ENCODE results near the gene RPS15.

Gene RPS15

DNA sequence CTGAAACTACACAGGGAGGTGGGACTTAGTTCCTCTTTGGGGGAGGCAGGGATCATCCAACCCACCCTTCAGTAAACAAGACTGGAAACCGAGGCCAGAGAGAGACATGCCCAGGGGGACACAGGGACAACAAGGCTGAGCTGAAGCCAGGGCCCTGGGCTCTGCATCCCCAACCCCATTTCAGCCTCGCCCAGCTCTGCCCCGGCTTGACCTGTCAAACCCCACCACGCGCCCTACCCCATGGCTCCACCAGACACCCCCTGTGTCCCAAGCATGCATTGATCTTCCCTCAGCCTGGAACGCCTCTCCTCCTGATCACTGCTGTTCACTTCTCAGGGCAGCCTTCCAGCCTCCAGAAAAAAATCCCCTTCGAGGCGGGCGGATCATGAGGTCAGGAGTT is 9.7 kb downstream of the RPS15 start:
- peaks cover 0 to 46% (median 32%) of the 10 kb centered on the region in 4 donors for H3K4me1 ChIP-seq
- peaks cover under 1 to 7% (median under 1%) of the 10 kb centered on the region in 3 donors for H3K36me3 ChIP-seq
- no peak for DNase-seq
- H3K27ac ChIP-seq = no peak overlapping the region
- H3K4me3 ChIP-seq = no peak overlapping the region
- intact Hi-C loops (cut with DNase I; ENCODE audit: low total_unique reads) = no loop called here
- no peak for TF ChIP-seq CTCF (IDR thresholded peaks at IDR 0.05)
- peaks cover 27 to 78% of the 10 kb centered on the region in 2 donors for H3K27me3 ChIP-seq
- no peaks in the 10 kb centered on the region for H3K9me3 ChIP-seq

GRCh38 chr19:1449467-1450442 is 11.6 kb downstream of the RPS15 start, which contains the start of gene APC2:
APC2 (plus strand) TSS chr19:1450121; CDS start chr19:1453002, 2,881 bp downstream.
- intact Hi-C loops (cut with DNase I; ENCODE audit: low total_unique reads) = no loop called here
- Histone ChIP-seq H3K27ac (no peak within 1 kb of the TSS), H3K36me3 (no peaks in the 10 kb centered on the region), H3K4me3 (no peak within 1 kb of the TSS), H3K4me1 (peaks cover 0 to 59% (median 42%) of the 10 kb centered on the region in 4 donors), H3K27me3 (peaks cover 30 to 90% of the 10 kb centered on the region in 2 donors), H3K9me3 (no peaks in the 10 kb centered on the region)
- no peak for DNase-seq
- no peak for TF ChIP-seq CTCF (IDR thresholded peaks at IDR 0.05)

DNA sequence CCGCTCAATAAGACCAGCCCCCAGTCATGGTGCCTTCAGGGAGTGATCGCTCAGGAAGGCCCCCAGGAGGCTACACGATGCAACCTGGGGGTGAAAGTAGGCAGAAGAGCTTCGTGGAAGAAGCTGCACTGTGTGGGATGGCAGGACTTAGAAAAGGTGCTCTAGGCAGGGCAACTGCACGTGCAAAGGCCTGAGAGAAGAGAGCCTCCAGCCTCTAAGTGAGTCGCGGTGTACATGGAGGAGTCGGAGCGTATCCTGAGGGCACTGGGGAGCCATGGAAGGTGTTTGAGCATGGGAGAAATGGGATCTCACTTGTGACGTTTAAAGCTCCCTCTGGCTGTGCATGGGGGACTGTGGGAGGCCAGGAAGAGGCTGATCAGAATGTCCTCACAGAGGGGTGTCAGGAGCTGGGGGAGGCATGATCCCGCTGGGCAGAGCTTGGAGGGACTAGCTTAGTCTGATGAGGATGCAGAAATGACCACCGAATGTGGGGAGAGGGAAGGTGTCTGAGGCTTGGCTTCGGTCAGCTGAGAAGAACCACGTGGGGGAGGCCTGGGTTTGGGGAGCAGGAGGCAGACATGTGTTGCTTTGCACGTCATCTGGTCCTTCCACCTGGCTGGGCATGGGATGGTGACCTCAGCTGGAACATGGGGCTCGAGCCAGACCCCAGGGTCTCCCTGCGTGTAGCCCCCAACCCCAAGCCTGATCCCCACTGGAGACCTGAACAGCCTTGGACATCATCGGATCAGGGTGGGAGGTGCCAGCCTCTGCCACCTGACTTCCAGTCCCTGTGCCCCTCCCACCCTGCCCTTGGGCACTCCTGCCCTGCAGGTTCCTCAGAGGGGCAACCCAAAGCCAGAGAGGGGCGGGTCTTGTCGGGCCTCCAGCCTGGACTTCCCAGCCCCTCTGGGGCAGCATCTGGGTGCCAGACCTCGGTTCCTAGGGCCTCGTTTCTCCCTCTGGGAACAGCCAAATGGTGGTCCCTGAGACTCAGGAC is 12.8 kb downstream of the RPS15 start:
- Histone ChIP-seq H3K4me3 (no peak overlapping the region), H3K27ac (no peak overlapping the region), H3K27me3 (peaks cover 28 to 91% of the 10 kb centered on the region in 2 donors), H3K4me1 (peaks cover 0 to 58% (median 33%) of the 10 kb centered on the region in 4 donors), H3K36me3 (no peaks in the 10 kb centered on the region), H3K9me3 (no peaks in the 10 kb centered on the region)
- DNase-seq = no peak
- no peak for TF ChIP-seq CTCF (IDR thresholded peaks at IDR 0.05)
- intact Hi-C loops (cut with DNase I; ENCODE audit: low total_unique reads) = no loop called here

DNA sequence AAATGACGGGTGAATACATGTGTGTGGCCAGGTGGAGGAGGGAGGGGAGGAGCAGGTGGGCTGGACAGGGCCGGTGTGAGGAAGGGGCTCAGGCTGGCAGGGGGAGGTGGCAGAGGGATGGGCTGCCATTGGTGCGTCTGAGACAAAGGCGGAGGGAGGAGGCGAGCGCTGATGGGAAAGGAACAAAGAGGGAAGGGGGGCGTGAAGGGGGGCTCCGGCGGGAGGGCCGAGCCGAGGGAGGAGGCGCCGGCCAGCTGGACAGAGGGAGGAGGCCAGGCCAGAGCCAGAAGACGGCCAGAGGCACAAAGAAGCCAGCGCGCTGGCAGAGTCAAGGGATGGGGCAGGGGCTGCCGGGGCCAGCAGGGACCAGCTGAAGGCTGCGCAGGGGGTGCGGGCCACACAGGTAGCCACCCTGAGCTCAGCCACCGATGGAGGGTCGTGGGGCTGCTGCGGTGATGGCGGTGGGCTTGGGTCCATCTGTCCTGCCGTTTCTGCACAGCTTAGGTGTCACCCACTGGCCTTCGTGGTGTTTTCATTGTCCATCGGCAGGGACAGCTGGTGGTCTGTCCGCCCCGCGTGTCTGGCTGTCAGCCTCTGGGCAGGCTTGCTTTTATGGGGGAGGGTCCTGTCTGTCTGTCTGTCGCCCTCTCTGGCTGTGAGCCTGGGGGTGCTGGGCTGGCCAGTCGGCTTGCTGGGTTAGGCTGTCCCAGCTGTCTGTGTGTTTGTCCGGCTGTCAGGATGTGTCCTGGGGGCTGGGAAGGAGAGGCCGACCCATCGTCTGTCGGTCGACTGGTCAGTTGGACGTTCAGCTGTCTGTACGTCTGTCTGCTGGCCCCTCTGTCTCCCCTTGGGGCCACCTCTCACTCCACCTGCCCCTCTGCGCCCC is 14.0 kb downstream of the RPS15 start:
- Histone ChIP-seq H3K27ac (no peak overlapping the region), H3K4me3 (no peak overlapping the region), H3K36me3 (no peaks in the 10 kb centered on the region), H3K4me1 (peaks cover 0 to 60% (median 29%) of the 10 kb centered on the region in 4 donors), H3K9me3 (no peaks in the 10 kb centered on the region), H3K27me3 (peaks cover 19 to 91% of the 10 kb centered on the region in 2 donors)
- intact Hi-C loops (cut with DNase I; ENCODE audit: low total_unique reads) = no loop called here
- TF ChIP-seq CTCF (IDR thresholded peaks at IDR 0.05) = no peak
- no peak for DNase-seq

Data from tibial artery (tissue), 4 donors.